ENCODE measurements around the gene EHBP1.

DNA sequence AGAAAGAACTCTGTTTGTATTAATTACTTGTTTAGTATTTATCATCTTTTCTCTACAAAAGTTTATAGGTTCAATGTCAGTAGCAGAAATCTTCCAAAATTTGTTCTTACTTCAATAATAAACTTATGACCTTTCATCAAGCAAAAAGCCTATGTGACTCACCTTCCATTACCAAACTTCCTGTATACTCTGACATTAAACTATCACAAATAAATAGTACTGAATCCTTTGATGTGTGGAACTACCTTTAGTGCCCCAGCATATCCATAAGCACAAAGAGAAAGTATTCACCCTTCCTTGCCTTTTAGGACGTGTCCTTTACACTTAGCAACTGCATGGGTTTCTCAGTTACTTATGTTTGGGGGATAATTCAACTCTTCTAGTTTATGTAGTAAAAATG, 166.0 kb downstream of the EHBP1 start:
- TF ChIP-seq, protein P1, sequence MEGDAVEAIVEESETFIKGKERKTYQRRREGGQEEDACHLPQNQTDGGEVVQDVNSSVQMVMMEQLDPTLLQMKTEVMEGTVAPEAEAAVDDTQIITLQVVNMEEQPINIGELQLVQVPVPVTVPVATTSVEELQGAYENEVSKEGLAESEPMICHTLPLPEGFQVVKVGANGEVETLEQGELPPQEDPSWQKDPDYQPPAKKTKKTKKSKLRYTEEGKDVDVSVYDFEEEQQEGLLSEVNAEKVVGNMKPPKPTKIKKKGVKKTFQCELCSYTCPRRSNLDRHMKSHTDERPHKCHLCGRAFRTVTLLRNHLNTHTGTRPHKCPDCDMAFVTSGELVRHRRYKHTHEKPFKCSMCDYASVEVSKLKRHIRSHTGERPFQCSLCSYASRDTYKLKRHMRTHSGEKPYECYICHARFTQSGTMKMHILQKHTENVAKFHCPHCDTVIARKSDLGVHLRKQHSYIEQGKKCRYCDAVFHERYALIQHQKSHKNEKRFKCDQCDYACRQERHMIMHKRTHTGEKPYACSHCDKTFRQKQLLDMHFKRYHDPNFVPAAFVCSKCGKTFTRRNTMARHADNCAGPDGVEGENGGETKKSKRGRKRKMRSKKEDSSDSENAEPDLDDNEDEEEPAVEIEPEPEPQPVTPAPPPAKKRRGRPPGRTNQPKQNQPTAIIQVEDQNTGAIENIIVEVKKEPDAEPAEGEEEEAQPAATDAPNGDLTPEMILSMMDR (IDR thresholded peaks at IDR 0.05), result no peak
- TF ChIP-seq EP300 (IDR thresholded peaks at IDR 0.05) (no peak), POLR2A (IDR thresholded peaks at IDR 0.05) (no peak)
